HL-60 (cell line): ENCODE results near the gene SPATA13.

Experiments
- CTCF ChIP-seq: IDR thresholded peaks from one replicate; pipeline ENCODE4 v1.5.1; 2011; ENCODE audit warnings: low read length, control low read depth, inconsistent platforms; ENCODE audit not compliant: insufficient read depth
- GABPA ChIP-seq: IDR thresholded peaks from 2 replicates; pipeline ENCODE4 v1.6.1; 2012; ENCODE audit warnings: low read depth
- POLR2AphosphoS5 ChIP-seq: IDR thresholded peaks from 2 replicates; pipeline ENCODE4 v1.6.1; 2012; ENCODE audit warnings: low read depth
- REST ChIP-seq: IDR thresholded peaks from 2 replicates; pipeline ENCODE4 v1.6.1; 2012; ENCODE audit warnings: low read depth; ENCODE audit not compliant: insufficient replicate concordance
- SPI1 ChIP-seq: IDR thresholded peaks from 2 replicates; pipeline ENCODE4 v1.6.1; 2012; ENCODE audit warnings: low read depth, mild to moderate bottlenecking, borderline replicate concordance

GRCh38 chr13:24353736-24354135 lies 193.2 kb downstream of the SPATA13 start:
- TF ChIP-seq CTCF (no peak), POLR2AphosphoS5 (no peak), GABPA (no peak), REST (no peak), SPI1 (no peak)
